ENCODE results near the gene TAGLN3. TPM values are rescaled to one million over a fixed set of nuclear protein-coding genes. Genes with fewer than 3 reads are reported as not detected.
A peak's percentile ranks its signal among the peaks of the same experiment; 100 is the strongest.

TAGLN3 gene
- total RNA-seq, 2 experiments from 2014 or later, result 0.33 to 0.47 TPM

- POLR2A ChIA-PET, result no interaction called here
- H3K4me1 Mint-ChIP-seq, result peaks cover 26% of the 10 kb centered on the region
- CTCF ChIA-PET, result interaction anchor here (0.6 to 2.6 kb wide), 3 partner anchors 9 to 268 kb away, joined by 3 to 22 read pairs (median 3); no protein-coding TSS in a partner anchor
- no peak for DNase-seq
- no peak overlapping the region for H3K4me3 Mint-ChIP-seq
- H3K9me3 Mint-ChIP-seq, result no peaks in the 10 kb centered on the region
- no peaks in the 10 kb centered on the region for H3K27me3 Mint-ChIP-seq
- no peak overlapping the region for H3K27ac Mint-ChIP-seq
- no peaks in the 10 kb centered on the region for H3K36me3 Mint-ChIP-seq (ENCODE audit: low read depth)
These were observed 5.5 kb downstream of the TAGLN3 start for GRCh38 chr3:112004187-112004586.

- H3K9me3 Mint-ChIP-seq, result no peaks in the 10 kb centered on the region
- H3K27ac Mint-ChIP-seq, result no peak overlapping the region
- H3K4me1 Mint-ChIP-seq, result peaks cover 22% of the 10 kb centered on the region
- ChIA-PET POLR2A (no interaction called here), CTCF (interaction anchor here (1.1 to 2.6 kb wide), 3 partner anchors 8 to 268 kb away, joined by 3 to 22 read pairs (median 3); no protein-coding TSS in a partner anchor)
- H3K27me3 Mint-ChIP-seq, result no peaks in the 10 kb centered on the region
- no peak for DNase-seq
- H3K36me3 Mint-ChIP-seq (ENCODE audit: low read depth), result no peaks in the 10 kb centered on the region
- no peak overlapping the region for H3K4me3 Mint-ChIP-seq
These were observed 5.9 kb downstream of the TAGLN3 start for GRCh38 chr3:112004669-112005068.

DNA sequence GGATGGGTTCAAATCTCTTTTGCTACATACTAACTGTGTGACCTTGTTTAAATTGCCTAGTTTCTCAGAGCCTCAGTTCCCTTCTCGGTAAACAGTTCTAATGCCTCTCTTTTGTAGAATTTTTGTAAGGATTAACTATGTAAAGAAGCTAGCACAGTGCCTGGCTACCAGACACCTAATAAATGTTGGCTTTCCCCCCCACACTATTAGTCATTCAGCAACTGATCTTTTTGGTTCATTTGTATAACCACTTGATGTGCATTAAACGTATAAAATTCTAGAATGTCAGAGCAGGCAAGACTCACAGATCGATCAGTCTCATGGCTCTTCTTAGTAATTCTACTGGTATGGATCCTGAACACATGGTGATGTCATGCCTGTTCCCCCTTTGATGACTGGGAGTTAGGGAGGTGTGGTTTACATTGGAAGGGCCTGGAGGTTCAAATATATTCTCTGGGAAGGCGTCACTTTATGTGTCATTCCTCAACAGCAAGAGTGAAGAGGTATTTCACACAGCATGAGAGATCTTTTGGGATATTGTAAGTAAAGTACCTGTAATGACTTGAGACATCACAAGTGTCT, 6.5 kb downstream of the TAGLN3 start:
- H3K27me3 Mint-ChIP-seq, result no peaks in the 10 kb centered on the region
- H3K9me3 Mint-ChIP-seq, result no peaks in the 10 kb centered on the region
- ChIA-PET POLR2A (no interaction called here), CTCF (interaction anchor here (0.6 to 2.6 kb wide), 5 partner anchors 8 to 763 kb away, joined by 3 to 22 read pairs (median 3); no protein-coding TSS in a partner anchor)
- H3K27ac Mint-ChIP-seq, result no peak overlapping the region
- H3K4me1 Mint-ChIP-seq, result peaks cover 21% of the 10 kb centered on the region
- DNase-seq, result no peak
- H3K4me3 Mint-ChIP-seq, result no peak overlapping the region
- no peaks in the 10 kb centered on the region for H3K36me3 Mint-ChIP-seq (ENCODE audit: low read depth)

DNA sequence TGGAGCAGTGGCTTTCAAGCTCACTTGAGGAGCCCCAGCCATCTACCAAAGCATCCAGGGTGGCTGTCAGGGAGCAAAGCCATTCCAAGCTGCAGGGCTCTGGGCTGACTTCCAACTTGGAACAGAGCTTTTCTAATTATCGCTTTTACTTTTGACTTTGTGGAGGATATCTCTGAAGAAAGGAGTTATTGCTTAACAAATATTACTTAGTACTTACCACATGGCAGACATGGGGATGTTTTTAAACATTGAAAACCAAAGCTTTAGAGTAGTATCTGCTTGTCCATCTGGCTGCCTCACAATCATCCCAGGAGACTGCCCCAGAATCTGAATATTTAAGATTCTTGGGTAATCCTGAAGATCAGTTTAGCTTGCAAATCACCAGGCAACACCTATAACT, 8.9 kb downstream of the TAGLN3 start:
- POLR2A ChIA-PET, result no interaction called here
- DNase-seq, result no peak
- CTCF ChIA-PET, result interaction anchor here (1.1 to 1.6 kb wide), 2 partner anchors 14 to 40 kb away, joined by 3 to 6 read pairs; no protein-coding TSS in a partner anchor
- H3K9me3 Mint-ChIP-seq, result no peaks in the 10 kb centered on the region
- no peaks in the 10 kb centered on the region for H3K27me3 Mint-ChIP-seq
- peaks cover 14% of the 10 kb centered on the region for H3K4me1 Mint-ChIP-seq
- no peak overlapping the region for H3K27ac Mint-ChIP-seq
- H3K36me3 Mint-ChIP-seq (ENCODE audit: low read depth), result no peaks in the 10 kb centered on the region
- H3K4me3 Mint-ChIP-seq, result no peak overlapping the region

DNA sequence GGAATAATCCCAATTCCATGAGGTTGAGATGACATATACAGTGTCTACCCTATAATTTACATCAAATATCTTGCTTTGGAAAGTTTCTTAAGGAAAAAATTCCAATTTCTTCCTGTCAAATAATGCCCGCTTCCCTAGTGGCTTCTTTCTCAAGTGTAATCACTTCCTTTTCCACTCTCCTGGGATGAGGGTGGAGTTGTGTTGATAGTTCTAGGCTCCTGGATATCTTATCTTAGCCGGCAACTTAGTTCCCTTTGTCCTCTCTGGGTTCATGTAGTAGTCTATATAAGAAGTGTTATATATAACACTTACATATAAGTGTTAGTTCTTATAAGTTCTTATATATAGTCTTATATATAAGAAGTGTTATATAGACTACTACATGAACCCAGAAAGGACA, 10.9 kb downstream of the TAGLN3 start:
- Mint-ChIP-seq H3K27ac (no peak overlapping the region), H3K9me3 (no peaks in the 10 kb centered on the region), H3K36me3 (ENCODE audit: low read depth) (no peaks in the 10 kb centered on the region), H3K4me1 (peaks cover 13% of the 10 kb centered on the region), H3K27me3 (no peaks in the 10 kb centered on the region), H3K4me3 (no peak overlapping the region)
- POLR2A ChIA-PET, result no interaction called here
- no peak for DNase-seq
- CTCF ChIA-PET, result no interaction called here

- H3K9me3 Mint-ChIP-seq, result no peaks in the 10 kb centered on the region
- H3K27ac Mint-ChIP-seq, result no peak overlapping the region
- no peak for DNase-seq
- peaks cover 13% of the 10 kb centered on the region for H3K4me1 Mint-ChIP-seq
- no peaks in the 10 kb centered on the region for H3K36me3 Mint-ChIP-seq (ENCODE audit: low read depth)
- no peaks in the 10 kb centered on the region for H3K27me3 Mint-ChIP-seq
- ChIA-PET POLR2A (no interaction called here), CTCF (interaction anchor here (1.3 kb wide), 1 partner anchor 294 kb away, joined by 4 read pairs; no protein-coding TSS in a partner anchor)
- no peak overlapping the region for H3K4me3 Mint-ChIP-seq
These were observed 11.9 kb downstream of the TAGLN3 start for GRCh38 chr3:112010636-112011035.

- Mint-ChIP-seq H3K4me3 (no peak overlapping the region), H3K4me1 (peaks cover 13% of the 10 kb centered on the region), H3K27me3 (no peaks in the 10 kb centered on the region), H3K27ac (no peak overlapping the region), H3K9me3 (no peaks in the 10 kb centered on the region), H3K36me3 (ENCODE audit: low read depth) (no peaks in the 10 kb centered on the region)
- no peak for DNase-seq
- ChIA-PET POLR2A (no interaction called here), CTCF (interaction anchor here (1.3 kb wide), 1 partner anchor 295 kb away, joined by 4 read pairs; no protein-coding TSS in a partner anchor)
These were observed 12.7 kb downstream of the TAGLN3 start for GRCh38 chr3:112011376-112011940.

DNA sequence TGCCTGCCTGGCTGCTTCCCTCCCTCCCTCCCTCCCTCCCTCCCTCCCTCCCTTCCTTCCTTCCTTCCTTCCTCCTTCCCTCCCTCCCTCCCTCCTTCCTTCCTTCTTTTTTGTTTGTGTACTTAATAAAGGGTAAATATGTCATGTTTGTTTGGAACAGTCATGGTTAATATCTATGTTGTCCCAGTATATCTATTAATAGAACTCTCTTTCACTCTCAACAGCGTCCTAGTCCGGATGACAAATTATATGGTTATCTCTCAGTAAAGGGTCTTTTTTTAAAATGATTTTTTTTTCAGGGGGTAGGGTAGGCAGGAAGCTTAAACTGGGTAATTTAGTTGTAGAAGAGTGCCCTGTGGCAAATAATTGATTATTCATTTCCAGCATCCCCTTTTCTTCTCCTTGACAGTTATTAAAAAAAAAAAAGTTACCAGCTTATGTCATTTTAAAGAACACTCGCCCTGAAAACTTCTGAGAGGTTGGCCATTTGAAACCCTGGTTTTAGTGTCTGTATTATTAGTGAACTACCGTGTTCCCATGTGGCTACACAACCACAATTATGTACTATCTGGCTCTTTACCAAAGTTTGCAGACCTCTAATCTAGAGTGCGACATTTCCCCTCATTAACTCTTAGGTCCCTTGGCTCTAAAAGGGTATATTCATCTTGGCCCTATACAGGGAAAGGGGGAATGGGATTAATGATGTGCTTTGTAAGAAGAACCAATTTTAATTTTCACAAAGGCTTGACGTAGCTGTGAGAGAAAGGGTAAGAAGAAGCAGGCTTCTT, 13.7 kb downstream of the TAGLN3 start:
- no peak overlapping the region for H3K27ac Mint-ChIP-seq
- peaks cover 13% of the 10 kb centered on the region for H3K4me1 Mint-ChIP-seq
- H3K27me3 Mint-ChIP-seq, result no peaks in the 10 kb centered on the region
- H3K9me3 Mint-ChIP-seq, result no peaks in the 10 kb centered on the region
- ChIA-PET CTCF (interaction anchor here (0.7 to 3.2 kb wide), 14 partner anchors 8 to 467 kb away, joined by 3 to 28 read pairs (median 6); partner anchors contain the start of gene ABHD10), POLR2A (interaction anchor here (1.0 kb wide), 1 partner anchor 298 kb away, joined by 3 read pairs; no protein-coding TSS in a partner anchor)
- no peak overlapping the region for H3K4me3 Mint-ChIP-seq
- H3K36me3 Mint-ChIP-seq (ENCODE audit: low read depth), result no peaks in the 10 kb centered on the region
- DNase-seq, result no peak

DNA sequence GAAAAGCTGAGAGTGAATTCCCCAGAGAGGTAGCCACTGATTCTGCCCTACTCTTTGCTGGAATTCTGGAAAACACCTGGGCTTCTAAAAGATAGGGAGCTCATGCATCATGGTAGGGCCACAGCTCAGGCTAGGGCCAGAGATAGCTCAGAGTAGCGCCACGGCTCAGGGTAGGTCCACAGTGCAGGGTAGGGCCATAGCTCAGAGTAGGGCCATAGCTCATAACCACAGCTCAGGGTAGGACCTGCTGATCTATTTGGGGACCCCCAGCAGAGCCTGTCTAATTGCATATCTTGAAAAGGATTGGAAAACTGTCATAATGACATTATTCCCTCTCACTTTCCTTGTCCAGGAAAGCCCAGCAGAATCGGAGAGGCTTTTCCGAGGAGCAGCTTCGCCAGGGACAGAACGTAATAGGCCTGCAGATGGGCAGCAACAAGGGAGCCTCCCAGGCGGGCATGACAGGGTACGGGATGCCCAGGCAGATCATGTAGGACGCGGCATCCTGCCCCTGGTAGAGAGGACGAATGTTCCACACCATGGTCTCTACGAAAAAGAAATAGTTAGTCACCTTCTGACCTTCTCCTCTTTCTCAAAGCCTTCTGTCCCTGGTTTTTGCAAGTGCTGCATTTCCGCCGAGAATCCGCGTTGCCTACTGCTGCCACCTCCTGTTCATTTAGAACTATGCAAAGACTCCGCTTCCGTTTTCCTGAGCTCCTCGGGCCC, 14.5 kb downstream of the TAGLN3 start:
- H3K9me3 Mint-ChIP-seq, result no peaks in the 10 kb centered on the region

DNA sequence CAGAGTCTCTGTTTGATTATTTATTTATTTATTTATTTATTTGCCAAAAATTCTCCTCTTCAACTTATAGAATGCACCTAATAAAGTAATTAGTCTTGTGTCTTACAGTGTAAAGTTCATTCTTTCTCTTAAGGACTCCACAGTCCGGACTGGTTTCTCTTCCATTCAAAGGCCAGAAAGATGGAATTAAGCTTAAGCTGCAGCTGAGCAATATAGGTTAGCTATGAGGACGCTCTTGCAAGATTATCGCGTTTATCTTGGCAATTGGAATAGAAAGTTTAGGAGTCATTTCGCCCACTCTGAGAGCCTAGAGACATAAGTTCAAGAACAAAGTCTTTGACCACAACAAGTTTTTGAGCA, 15.0 kb downstream of the TAGLN3 start:
- Mint-ChIP-seq H3K27me3 (no peaks in the 10 kb centered on the region), H3K4me1 (peaks cover 13% of the 10 kb centered on the region), H3K4me3 (no peak overlapping the region), H3K36me3 (ENCODE audit: low read depth) (no peaks in the 10 kb centered on the region), H3K9me3 (no peaks in the 10 kb centered on the region), H3K27ac (no peak overlapping the region)
- CTCF ChIA-PET, result interaction anchor here (0.6 to 3.2 kb wide), 29 partner anchors 9 to 762 kb away, joined by 3 to 28 read pairs (median 4); partner anchors contain the start of gene ABHD10
- DNase-seq, result no peak
- POLR2A ChIA-PET, result interaction anchor here (0.6 to 1.0 kb wide), 2 partner anchors 21 to 299 kb away, joined by 3 read pairs; no protein-coding TSS in a partner anchor

More for the DNA sequence above, 14.5 kb downstream of the TAGLN3 start:
- Mint-ChIP-seq H3K36me3 (ENCODE audit: low read depth) (no peaks in the 10 kb centered on the region), H3K27ac (no peak overlapping the region), H3K27me3 (no peaks in the 10 kb centered on the region), H3K4me1 (peaks cover 13% of the 10 kb centered on the region), H3K4me3 (no peak overlapping the region)
- peak; percentile 67 for DNase-seq
- POLR2A ChIA-PET, result interaction anchor here (0.6 to 1.0 kb wide), 2 partner anchors 21 to 298 kb away, joined by 3 read pairs; no protein-coding TSS in a partner anchor
- CTCF ChIA-PET, result interaction anchor here (0.6 to 3.2 kb wide), 32 partner anchors 9 to 763 kb away, joined by 3 to 28 read pairs (median 4); partner anchors contain the start of gene ABHD10

- no peaks in the 10 kb centered on the region for H3K36me3 Mint-ChIP-seq (ENCODE audit: low read depth)
- ChIA-PET CTCF (interaction anchor here (0.8 to 1.5 kb wide), 4 partner anchors 13 to 323 kb away, joined by 3 to 4 read pairs (median 3); no protein-coding TSS in a partner anchor), POLR2A (no interaction called here)
- no peak overlapping the region for H3K4me3 Mint-ChIP-seq
- no peaks in the 10 kb centered on the region for H3K9me3 Mint-ChIP-seq
- H3K27me3 Mint-ChIP-seq, result no peaks in the 10 kb centered on the region
- peaks cover 13% of the 10 kb centered on the region for H3K4me1 Mint-ChIP-seq
- no peak for DNase-seq
- no peak overlapping the region for H3K27ac Mint-ChIP-seq
These were observed 18.4 kb downstream of the TAGLN3 start for GRCh38 chr3:112017091-112017490.

- ChIA-PET CTCF (no interaction called here), POLR2A (no interaction called here)
These were observed 20.0 kb downstream of the TAGLN3 start for GRCh38 chr3:112018712-112019111.

More at GRCh38 chr3:112018712-112019111, 20.0 kb downstream of the TAGLN3 start:
- H3K36me3 Mint-ChIP-seq (ENCODE audit: low read depth), result no peaks in the 10 kb centered on the region
- H3K4me1 Mint-ChIP-seq, result peaks cover 4% of the 10 kb centered on the region
- H3K4me3 Mint-ChIP-seq, result no peak overlapping the region
- H3K27ac Mint-ChIP-seq, result no peak overlapping the region
- H3K9me3 Mint-ChIP-seq, result no peaks in the 10 kb centered on the region
- DNase-seq, result no peak
- H3K27me3 Mint-ChIP-seq, result no peaks in the 10 kb centered on the region

Measured in activated CD4-positive, alpha-beta T cell treated with anti-CD3 and anti-CD28 coated beads, Interleukin-2, amount 10 ng/mL, durations not matched to agents 7 days and 5 days (primary cell).